TTC549 (cell line): ENCODE data around the gene C22orf39.

Source experiments
- FAIRE-seq: peaks from 2 replicates; lab custom pipeline; 2012; peaks lifted over from hg19 to GRCh38; lab: Jason Lieb, UNC

C22orf39 gene, protein sequence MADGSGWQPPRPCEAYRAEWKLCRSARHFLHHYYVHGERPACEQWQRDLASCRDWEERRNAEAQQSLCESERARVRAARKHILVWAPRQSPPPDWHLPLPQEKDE

GRCh38 chr22:19447330-19448075 lies at the start of gene C22orf39:
Gene C22orf39, minus strand, starts transcription at chr22:19447711. Its CDS starts 23 bp downstream, at chr22:19447688.
- no peak for FAIRE-seq

DNA sequence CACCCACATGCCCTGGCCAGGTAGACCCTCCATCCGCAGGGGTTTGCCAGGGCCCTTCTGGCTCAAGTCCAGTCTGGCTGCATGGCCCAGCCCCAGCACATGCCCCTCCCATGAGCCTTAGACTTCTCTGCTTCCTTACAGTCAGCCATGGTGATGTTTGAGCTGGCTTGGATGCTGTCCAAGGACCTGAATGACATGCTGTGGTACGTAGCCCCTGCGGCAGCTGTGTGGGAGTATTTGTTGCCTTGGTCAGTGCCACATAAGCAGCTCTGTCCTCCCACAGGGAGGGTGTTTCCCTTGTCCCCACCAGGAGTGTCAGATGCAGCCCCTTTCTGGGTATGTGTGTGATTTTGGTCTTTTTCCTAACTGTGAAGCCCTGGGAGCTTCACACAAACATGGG lies 49.7 kb upstream of the C22orf39 start:
- FAIRE-seq = no peak

GRCh38 chr22:19496324-19496630 lies 48.8 kb upstream of the C22orf39 start:
- FAIRE-seq = no peak

GRCh38 chr22:19495562-19496323 lies 48.2 kb upstream of the C22orf39 start:
- FAIRE-seq = no peak

GRCh38 chr22:19494676-19495173 lies 47.2 kb upstream of the C22orf39 start:
- FAIRE-seq = no peak

DNA sequence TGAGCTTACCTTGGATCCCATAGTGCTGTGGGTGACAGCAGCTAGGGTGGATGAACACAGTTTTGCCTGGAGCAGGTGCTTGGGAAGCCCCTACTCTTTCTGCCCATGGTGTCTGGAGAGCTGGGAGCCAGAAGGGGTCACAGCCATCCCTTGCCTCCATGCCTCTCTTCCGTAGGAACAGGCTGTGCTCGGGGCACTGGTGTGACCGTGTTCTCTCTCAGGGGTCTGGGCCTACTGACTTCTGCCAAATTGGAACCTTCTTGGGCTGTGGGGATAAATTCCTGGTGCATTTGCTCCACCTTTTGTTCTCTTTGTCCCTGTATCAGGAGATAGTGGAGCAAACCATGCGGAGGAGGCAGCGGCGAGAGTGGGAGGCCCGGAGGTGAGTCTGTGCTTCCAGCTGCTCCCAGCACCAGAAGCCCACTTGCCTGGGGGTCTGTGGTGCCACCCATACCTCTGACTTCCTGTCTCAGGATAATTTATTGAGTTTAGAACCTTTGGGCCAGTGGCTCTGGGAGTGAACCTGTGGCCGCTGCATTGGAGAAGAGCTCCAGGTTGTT lies 46.6 kb upstream of the C22orf39 start:
- FAIRE-seq = no peak

DNA sequence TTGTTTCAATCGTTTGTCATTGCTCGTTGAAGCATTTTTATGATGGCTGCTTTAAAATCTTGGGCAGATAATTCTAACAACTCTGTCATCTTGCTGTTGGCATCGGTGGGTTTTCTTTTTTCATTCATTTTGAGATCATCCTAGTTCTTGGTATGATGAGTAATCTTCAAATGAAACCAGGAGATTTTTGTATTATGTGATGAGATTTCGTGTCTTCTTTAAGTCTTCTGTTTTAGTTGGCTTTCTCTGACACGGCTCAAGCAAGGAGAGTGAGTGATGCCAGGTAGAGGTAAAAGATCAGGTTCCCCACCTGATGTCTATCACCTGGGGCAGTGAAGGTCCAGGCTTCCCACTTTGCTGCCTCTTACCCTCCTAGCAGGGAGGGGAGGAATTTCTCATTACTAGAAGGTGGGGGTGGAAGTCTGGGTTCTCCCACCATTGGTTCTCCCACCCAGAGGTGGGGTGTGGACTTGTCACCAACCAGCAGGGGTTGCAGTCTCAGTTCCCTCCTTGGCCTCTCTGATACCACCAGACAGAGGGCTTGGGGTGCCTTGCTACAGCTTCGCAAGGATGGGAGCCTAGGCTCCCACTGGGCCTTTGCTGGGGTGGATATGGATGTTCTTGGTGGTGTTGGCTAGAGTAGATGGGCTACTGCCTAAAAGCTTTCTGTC lies 45.1 kb upstream of the C22orf39 start:
- no peak for FAIRE-seq

DNA sequence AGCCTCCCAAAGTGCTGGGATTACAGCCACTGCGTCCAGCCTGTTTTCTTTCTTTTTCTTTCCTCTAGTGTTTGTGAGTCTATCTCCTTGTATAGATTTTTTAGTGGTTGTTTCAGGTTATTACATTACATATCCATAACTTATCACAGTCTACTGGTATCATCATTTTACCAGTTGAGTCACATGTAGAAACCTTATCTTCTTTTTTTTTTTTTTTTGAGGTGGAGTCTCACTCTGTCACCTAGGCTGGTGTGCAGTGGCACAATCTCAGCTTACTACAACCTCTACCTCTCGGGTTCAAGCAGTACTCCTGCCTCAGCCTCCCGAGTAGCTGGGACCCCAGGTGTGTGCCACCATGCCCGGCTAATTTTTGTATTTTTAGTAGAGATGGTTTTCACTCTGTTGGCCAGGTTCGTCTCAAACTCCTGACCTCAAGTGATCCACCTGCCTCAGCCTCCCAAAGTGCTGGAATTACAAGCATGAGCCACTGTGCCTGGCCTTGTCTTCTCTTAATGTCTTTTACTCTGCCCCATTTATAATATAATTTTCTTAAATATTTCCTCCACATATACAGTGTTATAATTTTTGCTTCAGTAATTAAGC lies 43.2 kb upstream of the C22orf39 start:
- no peak for FAIRE-seq

- FAIRE-seq = no peak
These were observed 41.7 kb upstream of the C22orf39 start for GRCh38 chr22:19488884-19489843.

DNA sequence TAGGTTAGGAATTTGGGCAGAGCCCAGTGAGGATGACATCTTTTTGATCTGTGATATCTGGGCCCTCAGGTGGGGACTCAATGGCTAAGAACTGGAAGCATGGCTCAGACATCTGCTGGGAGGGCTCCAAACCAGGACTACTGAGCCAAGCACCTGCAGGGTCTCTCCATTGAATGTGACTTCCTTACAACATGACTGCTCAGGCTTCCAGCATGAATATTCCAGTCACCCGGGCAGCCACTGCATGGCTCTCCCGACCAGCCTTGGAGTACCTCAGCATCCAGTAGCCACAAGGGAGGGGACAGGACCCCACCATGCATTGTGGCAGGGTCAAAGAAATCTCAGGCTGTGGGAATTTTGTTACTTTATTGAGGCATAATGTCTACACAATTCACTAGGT lies 40.8 kb upstream of the C22orf39 start:
- FAIRE-seq = no peak

DNA sequence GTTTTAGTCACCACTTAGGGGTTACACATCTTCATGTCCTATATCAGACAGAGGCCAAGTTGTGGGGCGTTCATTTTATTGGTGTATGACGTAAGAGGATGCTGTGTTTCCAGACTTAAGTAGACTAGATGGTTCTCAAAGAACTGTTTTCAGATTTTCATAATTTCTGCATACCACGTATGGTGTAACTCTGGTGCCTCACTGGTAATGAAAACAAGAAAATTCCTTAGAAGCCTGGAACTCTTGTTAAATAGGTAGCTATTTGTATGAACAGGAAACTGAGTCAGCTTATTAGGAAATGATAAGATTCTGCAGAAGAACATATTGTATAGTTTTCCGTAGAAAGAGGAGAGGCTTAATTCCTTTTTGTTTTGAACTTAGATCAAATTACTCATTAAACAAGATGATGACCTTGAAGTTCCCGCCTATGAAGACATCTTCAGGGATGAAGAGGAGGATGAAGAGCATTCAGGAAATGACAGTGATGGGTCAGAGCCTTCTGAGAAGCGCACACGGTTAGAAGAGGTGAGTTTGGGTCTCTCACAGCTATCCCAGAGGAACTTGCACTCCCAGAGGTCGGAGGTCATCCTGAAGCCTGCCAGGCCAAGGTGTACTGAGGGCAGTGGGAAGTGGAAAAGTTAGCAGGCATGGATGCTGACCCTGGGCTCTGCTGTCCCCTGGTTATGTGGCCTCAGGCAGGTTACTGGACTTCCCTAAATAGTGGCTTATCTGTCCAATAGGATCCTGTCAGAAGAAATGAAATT lies 36.2 kb upstream of the C22orf39 start:
- FAIRE-seq = no peak

DNA sequence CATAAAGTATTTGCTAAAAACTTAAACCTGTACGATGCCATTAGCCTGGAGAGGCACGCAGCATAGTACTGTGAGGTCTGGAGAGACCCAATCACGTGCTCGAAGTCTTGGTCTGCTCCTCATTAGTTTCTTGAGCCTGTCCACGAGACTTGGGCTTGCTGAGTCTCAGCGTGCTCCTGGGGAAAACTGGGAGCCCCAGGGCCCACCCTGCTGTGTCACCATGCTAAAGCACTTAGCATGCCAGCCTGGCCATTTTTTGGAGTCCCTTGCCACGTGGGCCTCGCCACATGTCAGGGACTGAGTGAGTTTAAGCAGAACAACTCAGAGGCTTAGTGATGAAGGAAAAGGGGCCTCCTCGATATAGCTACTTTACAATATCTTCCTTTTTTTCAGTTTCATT lies 34.8 kb upstream of the C22orf39 start:
- FAIRE-seq = no peak

DNA sequence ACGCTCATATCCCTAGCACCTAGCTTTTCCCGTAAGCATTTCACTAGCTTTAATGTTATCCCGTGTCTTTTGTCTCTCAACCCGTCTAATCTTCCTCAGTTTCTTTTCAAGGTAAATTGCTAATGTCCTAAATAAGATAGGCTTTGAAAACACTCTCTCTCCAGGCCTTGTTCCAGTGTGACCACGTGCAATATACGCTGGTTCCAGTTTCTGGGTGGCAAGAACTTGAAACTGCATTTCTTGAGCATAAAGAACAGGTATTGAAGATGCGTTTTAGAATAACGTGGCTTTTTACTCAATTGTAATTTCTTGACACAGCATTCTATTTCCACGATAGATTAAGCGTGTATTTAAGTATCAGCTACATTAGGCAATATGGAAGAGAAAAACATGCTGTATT lies 33.3 kb upstream of the C22orf39 start:
- FAIRE-seq = no peak

- FAIRE-seq = no peak
These were observed 32.7 kb upstream of the C22orf39 start for GRCh38 chr22:19480173-19480568.

DNA sequence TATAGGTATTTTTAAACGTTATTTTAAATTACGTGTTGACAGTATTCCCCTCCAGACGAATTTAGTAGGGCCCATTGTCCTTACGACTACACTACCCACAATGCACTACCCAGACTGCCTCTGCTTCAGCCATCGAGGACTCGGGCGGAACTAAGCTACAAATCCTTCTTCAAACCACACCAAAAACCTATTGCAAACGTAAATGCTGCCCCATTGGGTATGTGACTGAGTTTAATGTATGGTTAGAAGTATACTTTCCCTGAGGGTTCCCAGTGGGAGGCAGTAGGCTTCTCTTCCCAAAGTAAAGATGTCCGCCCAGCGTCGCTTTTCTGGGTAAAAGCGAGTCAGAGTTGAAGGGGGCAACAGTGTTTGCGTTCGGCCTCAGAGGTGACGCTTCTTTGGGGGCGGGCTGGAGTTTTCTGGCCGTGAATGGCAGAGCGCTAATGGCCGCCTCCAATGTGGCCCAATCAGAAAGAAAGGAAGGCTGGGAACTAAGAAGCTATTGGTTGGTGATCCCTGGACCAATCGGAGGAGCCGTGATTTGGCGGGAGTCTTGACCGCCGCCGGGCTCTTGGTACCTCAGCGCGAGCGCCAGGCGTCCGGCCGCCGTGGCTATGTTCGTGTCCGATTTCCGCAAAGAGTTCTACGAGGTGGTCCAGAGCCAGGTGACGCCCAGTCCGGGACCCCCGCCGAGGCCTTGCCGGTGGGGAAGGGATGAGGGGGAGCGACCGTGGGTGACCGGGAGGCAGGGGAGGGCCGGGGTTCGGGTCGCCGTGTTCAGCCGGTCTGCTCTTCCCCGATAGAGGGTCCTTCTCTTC lies 32.1 kb upstream of the C22orf39 start, which contains the start of gene CDC45:
Gene CDC45, plus strand, starts transcription at position 566 of the 818 bp plus-strand sequence. Its CDS starts 49 bp downstream, at position 615.
- peak; percentile 93 for FAIRE-seq

DNA sequence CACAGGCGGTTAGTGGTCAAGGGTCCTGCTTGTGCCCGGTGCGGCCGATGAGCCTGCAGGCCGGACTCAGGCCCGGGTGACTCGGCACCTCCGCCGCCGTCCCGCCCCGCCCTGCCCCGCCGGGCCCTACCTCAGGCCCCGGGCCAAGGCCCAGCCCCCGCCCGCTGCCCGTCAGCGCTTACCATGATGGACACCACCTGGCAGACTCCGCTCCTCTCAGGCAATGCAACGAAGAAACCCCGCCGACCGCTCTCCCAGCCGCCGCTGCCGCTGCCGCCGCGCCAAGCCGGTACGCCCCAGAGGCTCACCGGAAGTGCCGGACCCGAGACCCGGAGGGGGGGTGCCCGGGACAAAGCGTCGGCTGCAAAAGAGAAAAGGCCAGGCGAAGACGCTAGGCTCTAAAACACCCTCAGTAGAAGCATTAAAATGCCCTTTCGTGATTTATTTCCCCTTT lies 31.4 kb upstream of the C22orf39 start, which contains the start of gene UFD1:
Gene UFD1, minus strand, starts transcription at position 293 of the 454 bp plus-strand sequence. Its CDS starts 108 bp downstream, at position 185.
- no peak for FAIRE-seq

GRCh38 chr22:19478045-19478900 lies 30.8 kb upstream of the C22orf39 start:
- FAIRE-seq = no peak
